Lower leg skin (tissue), 4 donors: ENCODE data around the gene NSD1. TPM values are rescaled to one million over a fixed set of nuclear protein-coding genes. Genes with fewer than 3 reads are reported as not detected.

Experiments
- DNase-seq, 2 donors: peaks; one replicate each; pipeline ENCODE4 v3.0.0-alpha.2; 2019; ENCODE audit warnings: low spot score in 2 of 2
- H3K4me3 ChIP-seq: fragments of 200-600 bp; sonication (generic); 2 replicates; pipeline ENCODE4 v1.5.1; 2017; ENCODE audit warnings: mild to moderate bottlenecking, low read depth; ENCODE audit not compliant: poor library complexity, severe bottlenecking
- POLR2A ChIP-seq, 2 donors: fragments of 450-650 bp; IDR thresholded peaks; one replicate each; pipeline ENCODE4 v1.6.1; 2016 to 2017; ENCODE audit warnings: antibody characterized with exemption in 2 of 2, mild to moderate bottlenecking in 1 of 2, moderate library complexity in 1 of 2
- WGBS, 2 donors: methylation state at CpG; one replicate each; pipeline ENCODE4 v1.1.5; 2018; 5-methylcytosine and 5-hydroxymethylcytosine counted together
- intact Hi-C: fragments of 100-400 bp; cut with DNase I; formaldehyde crosslinking; loops from one replicate; pipeline ENCODE4 v1.15.0; 2023; ENCODE audit warnings: low total_unique reads
- total RNA-seq, 4 donors: library from RNA; depleted of rRNA; stranded (reverse); fragments of >200 nt; gene quantifications; one replicate each; pipeline ENCODE4 v1.1.0, GENCODE V29; 2016
- TF ChIP-seq, protein P1 (sequence below), 3 donors: fragments of 450-650 bp; IDR thresholded peaks; one replicate each; pipeline ENCODE4 v1.5.1; 2016; ENCODE audit warnings: antibody characterized with exemption in 3 of 3, mild to moderate bottlenecking in 3 of 3, moderate library complexity in 2 of 3

NSD1 gene
- total RNA-seq, 4 donors from 2014 or later, result 25.1 to 36.8 (median 34.2) TPM

DNA sequence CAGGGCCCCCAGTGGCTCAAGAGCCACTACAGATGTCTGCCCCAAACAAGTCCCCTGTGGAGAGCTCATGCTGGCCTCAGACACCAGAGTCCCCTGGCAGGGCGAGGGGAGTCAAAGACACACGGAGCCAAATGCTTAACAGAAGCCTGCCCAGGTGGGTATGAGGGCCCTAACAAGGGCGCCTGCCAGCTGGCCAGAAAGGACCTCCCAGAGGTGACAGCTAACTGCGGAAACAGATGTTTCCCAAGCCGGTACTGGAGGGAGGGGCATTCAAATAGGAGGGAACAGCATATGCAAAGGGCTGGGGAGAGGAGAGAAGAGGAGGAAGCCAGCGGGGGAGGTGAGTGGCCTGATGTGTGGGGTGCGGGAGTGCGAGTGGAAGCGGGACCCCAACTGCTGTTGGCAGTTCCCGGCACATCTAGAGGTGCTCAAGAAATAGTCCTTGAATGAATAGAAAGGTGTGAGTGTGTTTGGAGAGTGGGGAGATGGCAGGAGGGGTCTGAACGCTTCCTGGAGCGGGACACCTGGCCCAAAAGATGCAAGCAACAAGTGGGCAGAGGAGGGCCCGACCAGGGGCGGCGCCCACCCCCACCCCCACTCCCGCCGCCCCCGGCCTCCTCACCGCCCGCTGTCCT is 177.3 kb downstream of the NSD1 start:
- TF ChIP-seq, protein P1, sequence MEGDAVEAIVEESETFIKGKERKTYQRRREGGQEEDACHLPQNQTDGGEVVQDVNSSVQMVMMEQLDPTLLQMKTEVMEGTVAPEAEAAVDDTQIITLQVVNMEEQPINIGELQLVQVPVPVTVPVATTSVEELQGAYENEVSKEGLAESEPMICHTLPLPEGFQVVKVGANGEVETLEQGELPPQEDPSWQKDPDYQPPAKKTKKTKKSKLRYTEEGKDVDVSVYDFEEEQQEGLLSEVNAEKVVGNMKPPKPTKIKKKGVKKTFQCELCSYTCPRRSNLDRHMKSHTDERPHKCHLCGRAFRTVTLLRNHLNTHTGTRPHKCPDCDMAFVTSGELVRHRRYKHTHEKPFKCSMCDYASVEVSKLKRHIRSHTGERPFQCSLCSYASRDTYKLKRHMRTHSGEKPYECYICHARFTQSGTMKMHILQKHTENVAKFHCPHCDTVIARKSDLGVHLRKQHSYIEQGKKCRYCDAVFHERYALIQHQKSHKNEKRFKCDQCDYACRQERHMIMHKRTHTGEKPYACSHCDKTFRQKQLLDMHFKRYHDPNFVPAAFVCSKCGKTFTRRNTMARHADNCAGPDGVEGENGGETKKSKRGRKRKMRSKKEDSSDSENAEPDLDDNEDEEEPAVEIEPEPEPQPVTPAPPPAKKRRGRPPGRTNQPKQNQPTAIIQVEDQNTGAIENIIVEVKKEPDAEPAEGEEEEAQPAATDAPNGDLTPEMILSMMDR (IDR thresholded peaks at IDR 0.05), result no peak
- no peak for TF ChIP-seq POLR2A (IDR thresholded peaks at IDR 0.05)
- intact Hi-C loops, result loop anchor here (10.0 kb wide), 1 partner anchor 144 kb away; no protein-coding TSS in a partner anchor
- DNase-seq, result peak in 1 of 2 donors; percentile 86
- 17 to 22% methylated on average over 19 to 20 of the region's 20 CpGs for WGBS, 2 donors
- H3K4me3 ChIP-seq, result no peak overlapping the region

DNA sequence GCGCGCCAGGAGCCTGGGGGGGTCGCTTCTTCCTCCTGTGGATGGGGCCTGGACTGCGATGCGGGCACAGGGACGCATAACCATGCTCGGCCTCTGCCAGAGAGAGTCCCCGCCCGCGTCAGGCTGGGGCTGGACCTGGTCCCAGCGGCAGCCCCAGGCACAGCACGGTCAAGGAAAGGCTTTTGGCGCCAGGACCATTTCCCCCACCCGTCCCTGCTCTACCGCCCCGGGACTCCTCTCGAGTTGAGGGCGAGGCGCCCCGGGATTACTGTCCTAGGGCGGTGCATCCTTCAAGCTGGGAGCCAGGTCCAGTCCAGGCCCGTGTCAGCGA is 177.8 kb downstream of the NSD1 start:
- 0 to 7% methylated on average over 7 to 17 of the region's 23 CpGs for WGBS, 2 donors
- TF ChIP-seq POLR2A (IDR thresholded peaks at IDR 0.05), result no peak
- TF ChIP-seq, protein P1 (IDR thresholded peaks at IDR 0.05), result no peak
- peak in 1 of 2 donors; percentile 85 for DNase-seq
- peak overlapping the region; percentile 34 for H3K4me3 ChIP-seq
- intact Hi-C loops, result loop anchor here (10.0 kb wide), 1 partner anchor 143 kb away; no protein-coding TSS in a partner anchor

DNA sequence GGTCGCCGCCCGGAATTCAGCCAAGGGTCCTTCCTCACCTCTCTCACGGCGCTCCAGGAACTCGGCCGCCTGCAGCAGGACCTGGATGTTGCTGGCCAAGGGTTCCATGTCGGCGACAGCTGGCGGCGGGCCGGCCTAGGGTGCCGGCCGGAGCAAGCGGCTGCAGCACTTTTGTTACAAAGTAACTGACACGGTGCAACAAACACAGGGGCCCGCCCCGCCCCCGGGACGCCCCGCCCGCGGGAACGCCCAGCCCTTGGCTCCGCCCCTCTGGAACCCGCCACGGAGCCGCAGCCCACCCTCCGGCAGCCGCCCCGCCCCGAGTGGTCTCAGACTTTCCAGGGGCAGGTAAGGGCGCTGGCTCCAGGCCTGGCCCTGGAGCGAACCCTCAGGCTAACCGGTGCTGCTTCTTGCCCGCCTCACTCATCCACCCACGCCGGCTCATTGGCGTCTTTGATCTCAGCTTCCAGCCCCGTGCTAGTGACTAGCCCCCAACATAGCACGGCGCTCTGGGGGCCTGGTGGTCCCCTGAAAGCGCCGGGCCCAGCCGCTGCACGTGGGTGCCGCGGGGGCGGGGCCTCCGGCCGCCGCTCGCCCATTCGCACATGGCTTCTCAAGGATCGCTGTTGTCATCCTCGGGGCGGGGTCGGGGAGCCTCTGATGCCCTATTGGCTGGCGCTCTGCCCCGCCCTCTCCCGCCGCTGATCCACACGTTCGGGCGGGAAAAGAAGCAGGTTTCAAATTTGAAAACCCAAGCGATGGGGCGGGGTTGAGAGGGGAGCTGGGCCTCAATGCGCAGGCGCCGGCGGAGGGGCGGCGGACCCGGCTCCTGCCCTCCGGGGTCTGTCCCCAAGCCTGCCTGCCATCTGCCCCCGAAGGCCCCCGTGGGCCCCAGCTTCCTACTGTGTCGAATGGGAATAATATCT is 178.4 kb downstream of the NSD1 start, which contains the start of gene MXD3:
MXD3 (minus strand) TSS at position 176 of the 926 bp plus-strand sequence; CDS start at position 108, 68 bp downstream.
- intact Hi-C loops, result loop anchor here (10.0 kb wide), 1 partner anchor 143 kb away; no protein-coding TSS in a partner anchor
- no peak for TF ChIP-seq POLR2A (IDR thresholded peaks at IDR 0.05)
- TF ChIP-seq, protein P1 (IDR thresholded peaks at IDR 0.05), result no peak
- 1% methylated on average over 19 to 45 of the region's 78 CpGs for WGBS, 2 donors
- H3K4me3 ChIP-seq, result peak within 1 kb of the TSS; percentile 34
- peak; percentile 96 to 99 for DNase-seq

DNA sequence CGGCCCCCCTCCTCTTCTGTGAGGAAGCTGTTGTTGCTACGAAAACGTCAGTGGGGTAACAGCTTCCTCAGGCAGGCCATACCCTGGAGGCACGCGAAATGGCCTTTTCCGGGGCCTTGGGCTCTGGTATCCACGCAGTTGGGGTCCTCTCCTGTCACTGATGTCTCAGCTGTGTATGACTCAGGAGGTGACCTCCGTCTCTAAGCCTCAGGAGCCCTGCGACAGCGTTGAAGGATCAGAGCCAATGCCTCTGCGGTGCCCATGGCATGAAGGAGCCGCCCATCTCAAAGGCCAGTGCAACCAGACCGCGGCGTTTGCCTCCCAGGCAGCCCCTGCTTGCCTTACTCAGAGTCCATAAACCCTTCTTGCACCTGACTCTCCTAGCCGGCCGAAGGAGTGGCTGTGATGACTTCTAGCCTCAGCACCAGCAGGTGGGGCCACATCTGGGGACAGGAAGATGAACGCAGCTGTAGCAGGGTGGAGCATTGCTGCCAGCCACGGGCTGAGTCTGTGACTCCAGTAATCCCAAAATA is 179.1 kb downstream of the NSD1 start:
- no peak for DNase-seq
- H3K4me3 ChIP-seq, result no peak overlapping the region
- TF ChIP-seq, protein P1 (IDR thresholded peaks at IDR 0.05), result no peak
- no peak for TF ChIP-seq POLR2A (IDR thresholded peaks at IDR 0.05)
- 1 to 10% methylated on average over 18 to 19 of the region's 19 CpGs for WGBS, 2 donors
- intact Hi-C loops, result loop anchor here (10.0 kb wide), 1 partner anchor 142 kb away; no protein-coding TSS in a partner anchor

DNA sequence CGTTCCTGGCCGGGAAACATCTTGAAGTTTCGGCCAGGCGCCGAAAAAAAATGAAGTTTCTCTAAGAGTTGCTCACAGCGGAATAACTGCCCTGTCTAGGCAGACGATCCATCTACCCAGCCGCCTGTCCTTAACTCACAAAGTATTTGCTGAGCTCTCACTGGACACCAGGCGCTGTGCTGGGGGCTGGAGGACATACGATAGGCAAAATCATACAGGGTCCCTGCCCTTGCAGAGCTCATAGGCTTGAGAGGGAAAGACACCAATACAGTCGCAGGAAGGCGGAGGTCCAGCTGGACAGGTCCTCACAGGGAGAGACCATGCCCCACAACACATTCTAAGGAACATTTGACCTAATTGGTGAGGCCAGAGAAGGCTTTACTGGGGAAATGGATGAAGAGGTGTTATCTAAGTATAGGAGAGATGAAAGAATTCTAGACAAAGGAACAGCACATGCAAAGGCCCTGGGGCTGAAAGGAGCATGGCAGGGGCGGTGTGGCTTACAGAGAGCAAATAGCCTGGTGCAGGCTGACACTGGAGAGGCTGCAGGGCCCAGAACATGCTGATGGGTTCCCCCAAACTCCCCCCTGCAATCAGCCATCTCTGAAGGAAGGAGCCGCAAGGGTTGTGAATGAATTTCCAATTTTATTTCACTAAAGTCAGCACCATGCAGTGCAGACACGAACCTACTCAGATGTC is 180.1 kb downstream of the NSD1 start:
- WGBS, 2 donors, result 93 to 95% methylated on average over 15 of the region's 15 CpGs
- no peak for DNase-seq
- no peak for TF ChIP-seq POLR2A (IDR thresholded peaks at IDR 0.05)
- TF ChIP-seq, protein P1 (IDR thresholded peaks at IDR 0.05), result no peak
- H3K4me3 ChIP-seq, result no peak overlapping the region
- intact Hi-C loops, result loop anchor here (10.0 kb wide), 1 partner anchor 141 kb away; no protein-coding TSS in a partner anchor
